GM19023 (cell line): Measurements from ENCODE around the gene CFAP157.

Experiments
- ATAC-seq: cut with Tn5 transposase; IDR thresholded peaks from one replicate; pipeline ENCODE4 v1.9.1; 2021; ENCODE audit warnings: mild to moderate bottlenecking, moderate library complexity; ENCODE audit not compliant: unreplicated experiment

Gene CFAP157

GRCh38 chr9:127692071-127692470, 14.7 kb upstream of the CFAP157 start:
- no peak for ATAC-seq

GRCh38 chr9:127693143-127693542, 13.6 kb upstream of the CFAP157 start:
- ATAC-seq = no peak

- ATAC-seq = no peak
Observed at GRCh38 chr9:127693697-127694096, 13.1 kb upstream of the CFAP157 start.

GRCh38 chr9:127694890-127695720, 11.7 kb upstream of the CFAP157 start:
- no peak for ATAC-seq

GRCh38 chr9:127697575-127697974, 9.2 kb upstream of the CFAP157 start:
- no peak for ATAC-seq

GRCh38 chr9:127698386-127698785, 8.4 kb upstream of the CFAP157 start:
- ATAC-seq = no peak

- peak; percentile 88 for ATAC-seq
Observed at GRCh38 chr9:127698985-127699670, 7.7 kb upstream of the CFAP157 start.

GRCh38 chr9:127700140-127700539, 6.6 kb upstream of the CFAP157 start:
- ATAC-seq = no peak

- ATAC-seq = no peak
Observed at GRCh38 chr9:127700594-127701255, 6.1 kb upstream of the CFAP157 start.

- no peak for ATAC-seq
Observed at GRCh38 chr9:127703289-127703946, 3.4 kb upstream of the CFAP157 start.

GRCh38 chr9:127705577-127706379, 1.0 kb upstream of the CFAP157 start:
- no peak for ATAC-seq

GRCh38 chr9:127707766-127708165, 978 bp downstream of the CFAP157 start:
- no peak for ATAC-seq

GRCh38 chr9:127708952-127709587, 2.3 kb downstream of the CFAP157 start:
- ATAC-seq = no peak

GRCh38 chr9:127710204-127710783, 3.5 kb downstream of the CFAP157 start:
- ATAC-seq = no peak

- ATAC-seq = no peak
Observed at GRCh38 chr9:127711226-127711701, 4.5 kb downstream of the CFAP157 start.

- no peak for ATAC-seq
Observed at GRCh38 chr9:127711831-127712274, 5.1 kb downstream of the CFAP157 start.

GRCh38 chr9:127712371-127712770, 5.6 kb downstream of the CFAP157 start:
- no peak for ATAC-seq

- no peak for ATAC-seq
Observed at GRCh38 chr9:127712867-127713266, 6.1 kb downstream of the CFAP157 start.

GRCh38 chr9:127714020-127714750, 7.4 kb downstream of the CFAP157 start:
- ATAC-seq = no peak
